ENCODE data around the gene ITIH1. TPM values are rescaled to one million over a fixed set of nuclear protein-coding genes. Genes with fewer than 3 reads are reported as not detected.

The ITIH1 gene
- total and polyA plus RNA-seq, 2 experiments from 2014 or later = not detected

DNA sequence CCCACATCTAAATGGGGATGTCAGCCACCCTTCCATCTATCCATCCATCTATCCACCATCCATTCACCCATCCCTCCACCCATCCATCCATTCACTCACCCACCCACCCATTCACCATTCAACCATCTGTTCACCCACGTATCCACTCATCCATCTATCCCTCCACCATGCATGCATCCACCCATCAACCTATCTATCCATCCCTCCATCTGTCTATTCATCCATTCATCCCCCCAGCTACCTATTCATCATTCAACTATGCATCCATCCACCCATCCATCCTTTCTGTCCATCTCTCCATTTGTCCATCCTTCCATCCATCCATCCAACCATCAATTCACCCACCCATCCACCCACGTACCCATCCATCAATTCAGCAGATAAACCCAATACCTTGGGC, 31.8 kb downstream of the ITIH1 start:
- TF ChIP-seq REST (IDR thresholded peaks at IDR 0.05; ENCODE audit: unreplicated experiment) = no peak
- no peak for TF ChIP-seq NANOG (IDR thresholded peaks at IDR 0.05; ENCODE audit: borderline replicate concordance)
- TF ChIP-seq ZNF114 (CRISPR knock-in tag; IDR thresholded peaks at IDR 0.05) = no peak
- TF ChIP-seq EZH2 (IDR thresholded peaks at IDR 0.05; ENCODE audit: low read depth, unreplicated experiment) = no peak
- no peak for TF ChIP-seq POLR2AphosphoS5 (IDR thresholded peaks at IDR 0.05; ENCODE audit: low read depth)
- TF ChIP-seq STAT1 (IDR thresholded peaks at IDR 0.05; ENCODE audit: unreplicated experiment) = no peak
- no peak for TF ChIP-seq CREB1 (CRISPR knock-in tag; IDR thresholded peaks at IDR 0.05; ENCODE audit: low read depth)
- no peak for TF ChIP-seq JUNB (IDR thresholded peaks at IDR 0.05; ENCODE audit: unreplicated experiment)
- no peak for TF ChIP-seq CTCF (conservative IDR thresholded peaks at IDR 0.05; ENCODE audit: low read depth in 2 of 2)
- TF ChIP-seq ZNF331 (CRISPR knock-in tag; IDR thresholded peaks at IDR 0.05; ENCODE audit: low read depth) = no peak
- TF ChIP-seq ETS1 (IDR thresholded peaks at IDR 0.05) = no peak
- TF ChIP-seq, protein P1, sequence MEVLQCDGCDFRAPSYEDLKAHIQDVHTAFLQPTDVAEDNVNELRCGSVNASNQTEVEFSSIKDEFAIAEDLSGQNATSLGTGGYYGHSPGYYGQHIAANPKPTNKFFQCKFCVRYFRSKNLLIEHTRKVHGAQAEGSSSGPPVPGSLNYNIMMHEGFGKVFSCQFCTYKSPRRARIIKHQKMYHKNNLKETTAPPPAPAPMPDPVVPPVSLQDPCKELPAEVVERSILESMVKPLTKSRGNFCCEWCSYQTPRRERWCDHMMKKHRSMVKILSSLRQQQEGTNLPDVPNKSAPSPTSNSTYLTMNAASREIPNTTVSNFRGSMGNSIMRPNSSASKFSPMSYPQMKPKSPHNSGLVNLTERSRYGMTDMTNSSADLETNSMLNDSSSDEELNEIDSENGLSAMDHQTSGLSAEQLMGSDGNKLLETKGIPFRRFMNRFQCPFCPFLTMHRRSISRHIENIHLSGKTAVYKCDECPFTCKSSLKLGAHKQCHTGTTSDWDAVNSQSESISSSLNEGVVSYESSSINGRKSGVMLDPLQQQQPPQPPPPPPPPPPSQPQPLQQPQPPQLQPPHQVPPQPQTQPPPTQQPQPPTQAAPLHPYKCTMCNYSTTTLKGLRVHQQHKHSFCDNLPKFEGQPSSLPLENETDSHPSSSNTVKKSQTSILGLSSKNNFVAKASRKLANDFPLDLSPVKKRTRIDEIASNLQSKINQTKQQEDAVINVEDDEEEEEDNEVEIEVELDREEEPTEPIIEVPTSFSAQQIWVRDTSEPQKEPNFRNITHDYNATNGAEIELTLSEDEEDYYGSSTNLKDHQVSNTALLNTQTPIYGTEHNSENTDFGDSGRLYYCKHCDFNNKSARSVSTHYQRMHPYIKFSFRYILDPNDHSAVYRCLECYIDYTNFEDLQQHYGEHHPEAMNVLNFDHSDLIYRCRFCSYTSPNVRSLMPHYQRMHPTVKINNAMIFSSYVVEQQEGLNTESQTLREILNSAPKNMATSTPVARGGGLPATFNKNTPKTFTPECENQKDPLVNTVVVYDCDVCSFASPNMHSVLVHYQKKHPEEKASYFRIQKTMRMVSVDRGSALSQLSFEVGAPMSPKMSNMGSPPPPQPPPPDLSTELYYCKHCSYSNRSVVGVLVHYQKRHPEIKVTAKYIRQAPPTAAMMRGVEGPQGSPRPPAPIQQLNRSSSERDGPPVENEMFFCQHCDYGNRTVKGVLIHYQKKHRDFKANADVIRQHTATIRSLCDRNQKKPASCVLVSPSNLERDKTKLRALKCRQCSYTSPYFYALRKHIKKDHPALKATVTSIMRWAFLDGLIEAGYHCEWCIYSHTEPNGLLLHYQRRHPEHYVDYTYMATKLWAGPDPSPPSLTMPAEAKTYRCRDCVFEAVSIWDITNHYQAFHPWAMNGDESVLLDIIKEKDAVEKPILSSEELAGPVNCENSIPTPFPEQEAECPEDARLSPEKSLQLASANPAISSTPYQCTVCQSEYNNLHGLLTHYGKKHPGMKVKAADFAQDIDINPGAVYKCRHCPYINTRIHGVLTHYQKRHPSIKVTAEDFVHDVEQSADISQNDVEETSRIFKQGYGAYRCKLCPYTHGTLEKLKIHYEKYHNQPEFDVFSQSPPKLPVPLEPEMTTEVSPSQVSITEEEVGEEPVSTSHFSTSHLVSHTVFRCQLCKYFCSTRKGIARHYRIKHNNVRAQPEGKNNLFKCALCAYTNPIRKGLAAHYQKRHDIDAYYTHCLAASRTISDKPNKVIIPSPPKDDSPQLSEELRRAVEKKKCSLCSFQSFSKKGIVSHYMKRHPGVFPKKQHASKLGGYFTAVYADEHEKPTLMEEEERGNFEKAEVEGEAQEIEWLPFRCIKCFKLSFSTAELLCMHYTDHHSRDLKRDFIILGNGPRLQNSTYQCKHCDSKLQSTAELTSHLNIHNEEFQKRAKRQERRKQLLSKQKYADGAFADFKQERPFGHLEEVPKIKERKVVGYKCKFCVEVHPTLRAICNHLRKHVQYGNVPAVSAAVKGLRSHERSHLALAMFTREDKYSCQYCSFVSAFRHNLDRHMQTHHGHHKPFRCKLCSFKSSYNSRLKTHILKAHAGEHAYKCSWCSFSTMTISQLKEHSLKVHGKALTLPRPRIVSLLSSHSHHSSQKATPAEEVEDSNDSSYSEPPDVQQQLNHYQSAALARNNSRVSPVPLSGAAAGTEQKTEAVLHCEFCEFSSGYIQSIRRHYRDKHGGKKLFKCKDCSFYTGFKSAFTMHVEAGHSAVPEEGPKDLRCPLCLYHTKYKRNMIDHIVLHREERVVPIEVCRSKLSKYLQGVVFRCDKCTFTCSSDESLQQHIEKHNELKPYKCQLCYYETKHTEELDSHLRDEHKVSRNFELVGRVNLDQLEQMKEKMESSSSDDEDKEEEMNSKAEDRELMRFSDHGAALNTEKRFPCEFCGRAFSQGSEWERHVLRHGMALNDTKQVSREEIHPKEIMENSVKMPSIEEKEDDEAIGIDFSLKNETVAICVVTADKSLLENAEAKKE (CRISPR knock-in tag; IDR thresholded peaks at IDR 0.05) = no peak
- TF ChIP-seq EZH2phosphoT487 (IDR thresholded peaks at IDR 0.05; ENCODE audit: unreplicated experiment) = no peak
- H2AFZ ChIP-seq = no peak overlapping the region
- H3K4me3 Mint-ChIP-seq = no peak overlapping the region

More for the DNA sequence above, 31.8 kb downstream of the ITIH1 start:
- Histone ChIP-seq H3F3A (replicated peaks; ENCODE audit: low read depth) (no peaks in the 10 kb centered on the region), H3K79me2 (replicated peaks; ENCODE audit: insufficient read depth) (no peaks in the 10 kb centered on the region), H4K20me1 (replicated peaks; ENCODE audit: insufficient read depth) (no peaks in the 10 kb centered on the region), H3K4me1 (ENCODE audit: insufficient read depth) (no peaks in the 10 kb centered on the region), H3K4me2 (no peak overlapping the region), H3K36me3 (ENCODE audit: insufficient read depth) (no peaks in the 10 kb centered on the region), H3K4me3 (no peak overlapping the region), H3K27me3 (ENCODE audit: insufficient read depth) (no peaks in the 10 kb centered on the region), H3K9me2 (ENCODE audit: insufficient read depth) (0 out of 2 replicates have a peak, but pooled peaks cover 4% of the 10 kb centered on the region), H3K27ac (ENCODE audit: low read depth) (no peak overlapping the region)
- Mint-ChIP-seq H3K27me3 (ENCODE audit: insufficient read depth, low read depth, poor library complexity) (peaks cover 6% of the 10 kb centered on the region), H3K9me3 (no peaks in the 10 kb centered on the region), H3K36me3 (ENCODE audit: low read depth) (no peaks in the 10 kb centered on the region), H3K27ac (no peak overlapping the region), H3K4me1 (no peaks in the 10 kb centered on the region; the same call in 2 of the 3 replicates)
- DNase-seq (ENCODE audit: low spot score) = no peak
- ATAC-seq = no peak
